Breast epithelium (tissue), 4 donors: ENCODE measurements around the gene GRB14. TPM values are rescaled to one million over a fixed set of nuclear protein-coding genes. Genes with fewer than 3 reads are reported as not detected.

ENCODE experiments used
- DNase-seq, 2 donors: peaks; one replicate each; pipeline ENCODE4 v3.0.0-alpha.2; 2019; ENCODE audit warnings: low spot score in 2 of 2
- H3K27ac ChIP-seq, 2 donors: fragments of 200-600 bp; sonication (generic) in 1 of 2; one replicate each; pipeline ENCODE4 v1.5.1; 2016 to 2019; ENCODE audit warnings: mild to moderate bottlenecking in 1 of 2
- H3K27me3 ChIP-seq, 2 donors: fragments of 200-600 bp; sonication (generic) in 1 of 2; one replicate each; pipeline versions ENCODE4 v1.5.1 to v1.6.0; 2017 to 2019; ENCODE audit warnings: control low read depth in 1 of 2, mild to moderate bottlenecking in 1 of 2
- H3K36me3 ChIP-seq: fragments of 200-600 bp; one replicate; pipeline ENCODE4 v1.5.1; 2019
- H3K4me1 ChIP-seq, 2 donors: fragments of 200-600 bp; sonication (generic); one replicate each; pipeline ENCODE4 v1.5.1; 2016 to 2019; ENCODE audit warnings: control low read depth in 1 of 2
- H3K4me3 ChIP-seq, 3 donors: fragments of 200-600 bp; sonication (generic); 1 replicate in 2 of 3; 2 replicates in 1 of 3; pipeline ENCODE4 v1.5.1; 2016 to 2019; ENCODE audit warnings: mild to moderate bottlenecking in 3 of 3, moderate library complexity in 2 of 3
- H3K9me3 ChIP-seq, 2 donors: fragments of 200-600 bp; sonication (generic) in 1 of 2; one replicate each; pipeline ENCODE4 v1.5.1; 2016 to 2019; ENCODE audit warnings: control low read depth in 1 of 2
- CTCF ChIP-seq, 3 donors: fragments of 450-650 bp; IDR thresholded peaks; one replicate each; pipeline ENCODE4 v1.5.1; 2016 to 2017; ENCODE audit warnings: antibody characterized with exemption in 3 of 3, mild to moderate bottlenecking in 3 of 3, moderate library complexity in 3 of 3
- POLR2A ChIP-seq: fragments of 450-650 bp; IDR thresholded peaks from one replicate; pipeline ENCODE4 v1.6.1; 2016; ENCODE audit warnings: antibody characterized with exemption, mild to moderate bottlenecking, moderate library complexity
- POLR2AphosphoS5 ChIP-seq, 3 donors: sonication (generic); formaldehyde crosslinking; IDR thresholded peaks; one replicate each; pipeline ENCODE4 v1.6.1; 2017; ENCODE audit warnings: antibody characterized with exemption in 3 of 3
- intact Hi-C: fragments of 100-400 bp; cut with DNase I; formaldehyde crosslinking; loops from one replicate; pipeline ENCODE4 v1.15.1; 2023; ENCODE audit warnings: low total_unique reads
- total RNA-seq, 3 donors: library from RNA; depleted of rRNA; stranded (reverse); fragments of >200 nt; gene quantifications; one replicate each; pipeline ENCODE4 v1.1.0, GENCODE V29; 2016

The GRB14 gene
- total RNA-seq, result 10 to 100 TPM in 1 of 3 donors, 1 to 10 TPM in 2; 2.5 to 13.1 (median 4.6) TPM

DNA sequence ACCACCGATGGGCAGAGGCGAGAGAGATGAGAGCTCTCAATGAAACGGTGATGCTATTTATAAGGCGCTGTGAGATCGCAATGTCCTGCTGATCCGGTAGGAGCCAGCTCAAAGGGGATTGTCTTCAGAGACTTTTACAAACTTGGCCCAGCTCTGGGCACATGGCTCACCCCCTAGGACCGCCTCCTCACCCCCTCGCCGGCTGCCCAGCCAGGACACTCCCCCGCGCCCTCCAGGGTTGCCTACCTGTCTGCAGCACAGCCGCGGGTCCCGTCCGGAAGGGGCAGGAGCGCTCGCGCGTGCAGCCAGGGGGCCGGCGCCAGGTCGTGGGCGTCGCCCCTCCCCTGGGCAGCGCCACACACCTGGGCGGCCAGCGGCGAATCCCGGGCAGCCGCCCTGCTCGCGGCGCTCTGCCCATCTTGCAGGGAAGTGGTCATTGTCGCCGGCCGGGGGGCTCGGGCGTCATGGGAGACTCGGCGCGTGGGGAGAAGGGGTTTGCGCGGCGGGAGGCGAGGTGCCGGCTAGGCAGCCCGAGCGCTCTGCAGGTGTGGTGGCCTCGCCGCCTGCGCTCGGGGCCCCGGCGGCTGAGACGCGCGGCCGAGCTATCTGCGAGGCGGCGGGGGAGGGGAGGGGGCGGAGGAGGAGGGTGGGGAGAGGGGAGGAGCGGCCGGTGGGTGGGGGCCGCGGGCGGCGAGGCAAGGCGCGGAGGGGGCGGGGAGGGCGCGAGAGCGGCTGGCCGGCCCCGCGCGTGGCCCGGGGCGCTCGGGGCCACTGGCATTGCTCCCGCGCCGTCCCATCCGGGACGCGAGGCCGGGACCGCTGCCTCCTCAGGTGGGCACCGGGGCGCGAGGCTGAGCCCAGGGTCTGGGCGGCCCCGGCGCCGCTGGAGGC lies at the start of gene GRB14:
Gene GRB14, minus strand, starts transcription at position 610 of the 891 bp plus-strand sequence. Its CDS starts 173 bp downstream, at position 437.
- intact Hi-C loops, result no loop called here
- peak in 1 of 2 donors; percentile 41 for DNase-seq
- H3K27ac ChIP-seq, result peak within 1 kb of the TSS in 1 of 2 donors; percentile 13
- peaks cover 0 to 4% of the 10 kb centered on the region in 2 donors for H3K27me3 ChIP-seq
- no peak for TF ChIP-seq CTCF (IDR thresholded peaks at IDR 0.05)
- TF ChIP-seq POLR2A, result no peak
- no peak for TF ChIP-seq POLR2AphosphoS5 (IDR thresholded peaks at IDR 0.05)
- no peaks in the 10 kb centered on the region for H3K36me3 ChIP-seq
- no peaks in the 10 kb centered on the region for H3K4me1 ChIP-seq
- H3K4me3 ChIP-seq, result peak within 1 kb of the TSS; percentile 54 to 80 (median 66)
- no peaks in the 10 kb centered on the region for H3K9me3 ChIP-seq

- TF ChIP-seq CTCF (IDR thresholded peaks at IDR 0.05) (no peak), POLR2AphosphoS5 (IDR thresholded peaks at IDR 0.05) (no peak), POLR2A (no peak)
- intact Hi-C loops, result no loop called here
- DNase-seq, result no peak
Observed at GRCh38 chr2:164669291-164669690, 48.0 kb upstream of the GRB14 start.

DNA sequence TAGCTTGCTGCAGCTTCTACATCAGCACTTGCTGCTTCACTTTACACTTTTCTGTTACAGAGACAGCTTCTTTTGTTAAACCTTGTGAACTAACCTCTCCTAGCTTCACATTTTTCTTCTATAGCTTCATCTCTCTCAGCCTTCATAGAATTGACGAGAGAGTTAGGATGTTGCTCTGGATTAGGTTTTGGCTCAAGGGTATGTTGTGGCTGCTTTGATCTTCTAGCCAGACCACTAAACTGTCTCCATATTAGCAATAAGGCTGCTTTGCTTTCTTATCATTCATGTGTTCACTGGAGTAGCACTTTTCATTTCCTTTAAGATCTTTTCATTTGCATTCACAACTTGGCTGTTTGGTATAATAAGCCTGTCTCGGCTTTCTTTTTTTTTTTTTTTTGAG lies 46.3 kb upstream of the GRB14 start:
- Histone ChIP-seq H3K9me3 (no peaks in the 10 kb centered on the region), H3K4me3 (no peak overlapping the region), H3K27me3 (no peaks in the 10 kb centered on the region), H3K27ac (no peak overlapping the region), H3K36me3 (no peaks in the 10 kb centered on the region), H3K4me1 (no peaks in the 10 kb centered on the region)
- TF ChIP-seq POLR2AphosphoS5 (IDR thresholded peaks at IDR 0.05) (no peak), POLR2A (no peak), CTCF (IDR thresholded peaks at IDR 0.05) (no peak)
- intact Hi-C loops, result no loop called here
- no peak for DNase-seq

More at GRCh38 chr2:164669291-164669690, 48.0 kb upstream of the GRB14 start:
- Histone ChIP-seq H3K36me3 (no peaks in the 10 kb centered on the region), H3K9me3 (no peaks in the 10 kb centered on the region), H3K27ac (no peak overlapping the region), H3K27me3 (no peaks in the 10 kb centered on the region), H3K4me1 (no peaks in the 10 kb centered on the region), H3K4me3 (no peak overlapping the region)

- DNase-seq, result no peak
- Histone ChIP-seq H3K27ac (no peak overlapping the region), H3K4me3 (no peak overlapping the region), H3K27me3 (no peaks in the 10 kb centered on the region), H3K9me3 (no peaks in the 10 kb centered on the region), H3K4me1 (no peaks in the 10 kb centered on the region), H3K36me3 (no peaks in the 10 kb centered on the region)
- intact Hi-C loops, result no loop called here
- TF ChIP-seq POLR2A (no peak), POLR2AphosphoS5 (IDR thresholded peaks at IDR 0.05) (no peak), CTCF (IDR thresholded peaks at IDR 0.05) (no peak)
Observed at GRCh38 chr2:164664070-164664469, 42.8 kb upstream of the GRB14 start.
